HG03159 (cell line): ENCODE results near the gene RFC4.
A peak's percentile ranks its signal among the peaks of the same experiment; 100 is the strongest.

Experiments used
- ATAC-seq: cut with Tn5 transposase; IDR thresholded peaks from one replicate; pipeline ENCODE4 v1.9.1; 2021; ENCODE audit warnings: mild to moderate bottlenecking, moderate library complexity; ENCODE audit not compliant: unreplicated experiment

RFC4 gene

GRCh38 chr3:186788482-186789370 lies 17.6 kb downstream of the RFC4 start:
- ATAC-seq, result no peak

- ATAC-seq, result no peak
Measured at GRCh38 chr3:186787642-186788481, 18.4 kb downstream of the RFC4 start.

GRCh38 chr3:186786922-186787321 lies 19.4 kb downstream of the RFC4 start:
- ATAC-seq, result no peak

- no peak for ATAC-seq
Measured at GRCh38 chr3:186785495-186786018, 20.7 kb downstream of the RFC4 start.

GRCh38 chr3:186784820-186785494 lies 21.3 kb downstream of the RFC4 start:
- ATAC-seq, result no peak

GRCh38 chr3:186783731-186784515 lies 22.4 kb downstream of the RFC4 start:
- ATAC-seq, result peak; percentile 73

GRCh38 chr3:186783058-186783730 lies 23.1 kb downstream of the RFC4 start, which contains the start of gene EIF4A2:
Gene EIF4A2, plus strand, starts transcription at chr3:186783577. Its CDS starts 34 bp downstream, at chr3:186783611.
- peak; percentile 65 for ATAC-seq

- ATAC-seq, result peak; percentile 23
Measured at GRCh38 chr3:186782542-186783057, 23.7 kb downstream of the RFC4 start.

GRCh38 chr3:186779204-186779603 lies 27.1 kb downstream of the RFC4 start:
- ATAC-seq, result no peak

GRCh38 chr3:186775999-186776398 lies 30.3 kb downstream of the RFC4 start:
- ATAC-seq, result no peak

GRCh38 chr3:186772701-186773417 lies 33.4 kb downstream of the RFC4 start:
- peak; percentile 93 for ATAC-seq

- ATAC-seq, result peak; percentile 19
Measured at GRCh38 chr3:186772281-186772694, 34.0 kb downstream of the RFC4 start.

- ATAC-seq, result no peak
Measured at GRCh38 chr3:186760897-186761447, 45.3 kb downstream of the RFC4 start.

- ATAC-seq, result no peak
Measured at GRCh38 chr3:186760141-186760833, 46.0 kb downstream of the RFC4 start.

GRCh38 chr3:186759231-186759930 lies 46.9 kb downstream of the RFC4 start:
- ATAC-seq, result no peak

- no peak for ATAC-seq
Measured at GRCh38 chr3:186757686-186758220, 48.5 kb downstream of the RFC4 start.

- no peak for ATAC-seq
Measured at GRCh38 chr3:186757214-186757613, 49.1 kb downstream of the RFC4 start.
